Endothelial cell (in vitro differentiated cells): ENCODE results near the gene MVK. TPM values are rescaled to one million over a fixed set of nuclear protein-coding genes. Genes with fewer than 3 reads are reported as not detected.

Source experiments
- DNase-seq: peaks from one replicate; pipeline ENCODE4 v3.0.0; 2021; ENCODE audit warnings: low spot score
- H3K27ac Mint-ChIP-seq: one replicate; pipeline ENCODE4 v1.8.0; 2021; ENCODE audit warnings: mixed read lengths, inconsistent platforms; ENCODE audit not compliant: unreplicated experiment
- H3K27me3 Mint-ChIP-seq: one replicate; pipeline ENCODE4 v1.8.0; 2021; ENCODE audit warnings: mild to moderate bottlenecking, moderate library complexity, mixed read lengths, inconsistent platforms; ENCODE audit not compliant: unreplicated experiment
- H3K36me3 Mint-ChIP-seq: one replicate; pipeline ENCODE4 v1.8.0; 2021; ENCODE audit warnings: mild to moderate bottlenecking, low read depth, mixed read lengths, inconsistent platforms; ENCODE audit not compliant: unreplicated experiment
- H3K4me1 Mint-ChIP-seq: one replicate; pipeline ENCODE4 v1.8.0; 2021; ENCODE audit warnings: mild to moderate bottlenecking, mixed read lengths, inconsistent platforms; ENCODE audit not compliant: unreplicated experiment
- H3K4me3 Mint-ChIP-seq: one replicate; pipeline ENCODE4 v1.8.0; 2021; ENCODE audit warnings: mild to moderate bottlenecking, mixed read lengths, inconsistent platforms; ENCODE audit not compliant: unreplicated experiment
- H3K9me3 Mint-ChIP-seq: one replicate; pipeline ENCODE4 v1.8.0; 2021; ENCODE audit warnings: mixed read lengths, inconsistent platforms; ENCODE audit not compliant: unreplicated experiment
- total RNA-seq: library from RNA; stranded (reverse); fragmentation: NEBNext Ultra II Directional; extraction: Animal tissue kit (Norgen Biotek cat#: 25700); gene quantifications from one replicate; pipeline ENCODE4 v1.2.1, GENCODE V29; 2021; ENCODE audit not compliant: unreplicated experiment
- TF ChIP-seq, protein P1 (sequence below): fragments of 200-600 bp; sonication (generic); IDR thresholded peaks from one replicate; pipeline ENCODE4 v1.5.0; 2021; ENCODE audit warnings: antibody characterized with exemption; ENCODE audit not compliant: unreplicated experiment

Gene MVK
- total RNA-seq, 1 donor from 2014 or later: 40.7 TPM

DNA sequence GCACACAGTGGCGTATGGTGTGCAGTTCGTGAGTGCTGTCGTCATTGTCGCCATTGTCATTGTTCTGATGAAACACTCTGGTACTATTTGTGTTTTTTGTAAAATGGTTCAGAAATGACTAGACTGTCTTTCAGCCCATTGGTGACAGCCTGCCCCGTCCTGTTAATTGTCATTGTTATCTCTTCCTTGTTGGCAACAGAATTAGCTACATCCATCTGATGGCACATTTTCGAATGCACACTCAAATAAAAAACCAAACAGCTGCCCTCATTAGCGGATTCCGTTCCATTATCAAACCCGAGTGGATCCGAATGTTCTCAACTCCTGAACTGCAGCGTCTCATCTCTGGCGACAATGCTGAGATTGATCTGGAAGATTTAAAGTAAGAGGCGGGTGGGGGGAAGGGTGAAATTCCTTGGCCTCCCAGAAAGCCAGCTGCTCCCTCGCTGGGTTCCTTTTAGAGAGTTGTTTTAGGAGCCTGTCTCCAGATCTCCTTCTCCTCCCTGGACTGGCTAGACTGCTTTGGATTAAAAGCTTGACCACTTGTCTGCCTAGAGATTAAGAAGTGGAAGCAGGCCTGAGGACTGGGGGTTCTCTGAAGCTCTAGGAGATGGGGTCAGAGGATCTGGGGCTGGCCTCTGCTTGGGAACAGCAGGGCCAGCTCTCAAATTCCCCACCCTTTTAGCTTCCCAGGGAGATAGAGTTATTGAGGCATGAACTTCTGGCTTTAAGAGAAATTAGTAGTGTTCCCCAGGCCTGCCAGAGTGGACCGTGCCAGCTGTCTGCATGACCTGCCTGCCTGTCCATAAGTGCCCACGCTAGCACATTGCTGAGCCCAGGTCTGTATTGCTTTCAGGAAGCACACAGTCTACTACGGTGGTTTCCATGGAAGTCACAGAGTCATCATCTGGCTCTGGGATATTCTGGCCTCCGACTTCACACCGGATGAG lies 43.6 kb upstream of the MVK start:
- H3K4me1 Mint-ChIP-seq: no peaks in the 10 kb centered on the region
- no peaks in the 10 kb centered on the region for H3K9me3 Mint-ChIP-seq
- no peak for DNase-seq
- H3K27me3 Mint-ChIP-seq: peaks cover 9% of the 10 kb centered on the region
- peak overlapping the region; percentile 32 for H3K4me3 Mint-ChIP-seq
- H3K27ac Mint-ChIP-seq: no peak overlapping the region
- peaks cover 46% of the 10 kb centered on the region for H3K36me3 Mint-ChIP-seq
- TF ChIP-seq, protein P1, sequence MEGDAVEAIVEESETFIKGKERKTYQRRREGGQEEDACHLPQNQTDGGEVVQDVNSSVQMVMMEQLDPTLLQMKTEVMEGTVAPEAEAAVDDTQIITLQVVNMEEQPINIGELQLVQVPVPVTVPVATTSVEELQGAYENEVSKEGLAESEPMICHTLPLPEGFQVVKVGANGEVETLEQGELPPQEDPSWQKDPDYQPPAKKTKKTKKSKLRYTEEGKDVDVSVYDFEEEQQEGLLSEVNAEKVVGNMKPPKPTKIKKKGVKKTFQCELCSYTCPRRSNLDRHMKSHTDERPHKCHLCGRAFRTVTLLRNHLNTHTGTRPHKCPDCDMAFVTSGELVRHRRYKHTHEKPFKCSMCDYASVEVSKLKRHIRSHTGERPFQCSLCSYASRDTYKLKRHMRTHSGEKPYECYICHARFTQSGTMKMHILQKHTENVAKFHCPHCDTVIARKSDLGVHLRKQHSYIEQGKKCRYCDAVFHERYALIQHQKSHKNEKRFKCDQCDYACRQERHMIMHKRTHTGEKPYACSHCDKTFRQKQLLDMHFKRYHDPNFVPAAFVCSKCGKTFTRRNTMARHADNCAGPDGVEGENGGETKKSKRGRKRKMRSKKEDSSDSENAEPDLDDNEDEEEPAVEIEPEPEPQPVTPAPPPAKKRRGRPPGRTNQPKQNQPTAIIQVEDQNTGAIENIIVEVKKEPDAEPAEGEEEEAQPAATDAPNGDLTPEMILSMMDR: no peak

DNA sequence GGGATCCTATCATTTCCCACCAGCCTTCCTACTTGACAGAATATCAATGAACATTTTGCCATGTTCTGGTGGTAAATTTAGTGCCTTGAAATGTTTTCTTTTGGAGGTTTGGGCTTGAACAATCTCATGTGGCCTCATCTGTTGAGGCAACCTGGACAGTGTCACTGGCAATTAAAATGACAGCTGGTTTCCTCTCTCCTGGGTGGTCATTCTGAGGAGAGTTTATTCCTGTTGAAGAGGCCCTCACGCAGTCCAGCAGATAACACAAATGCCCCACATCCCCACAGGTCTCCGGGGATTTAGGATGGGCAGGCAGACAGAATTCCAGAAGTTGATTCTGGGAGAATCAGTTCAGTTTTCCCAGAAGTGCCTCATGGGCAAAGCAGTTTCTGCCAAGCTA lies 42.2 kb upstream of the MVK start:
- Mint-ChIP-seq H3K27me3 (peaks cover 9% of the 10 kb centered on the region), H3K4me1 (no peaks in the 10 kb centered on the region), H3K9me3 (no peaks in the 10 kb centered on the region), H3K4me3 (no peak overlapping the region), H3K36me3 (peaks cover 45% of the 10 kb centered on the region), H3K27ac (no peak overlapping the region)
- TF ChIP-seq, protein P1: no peak
- no peak for DNase-seq

DNA sequence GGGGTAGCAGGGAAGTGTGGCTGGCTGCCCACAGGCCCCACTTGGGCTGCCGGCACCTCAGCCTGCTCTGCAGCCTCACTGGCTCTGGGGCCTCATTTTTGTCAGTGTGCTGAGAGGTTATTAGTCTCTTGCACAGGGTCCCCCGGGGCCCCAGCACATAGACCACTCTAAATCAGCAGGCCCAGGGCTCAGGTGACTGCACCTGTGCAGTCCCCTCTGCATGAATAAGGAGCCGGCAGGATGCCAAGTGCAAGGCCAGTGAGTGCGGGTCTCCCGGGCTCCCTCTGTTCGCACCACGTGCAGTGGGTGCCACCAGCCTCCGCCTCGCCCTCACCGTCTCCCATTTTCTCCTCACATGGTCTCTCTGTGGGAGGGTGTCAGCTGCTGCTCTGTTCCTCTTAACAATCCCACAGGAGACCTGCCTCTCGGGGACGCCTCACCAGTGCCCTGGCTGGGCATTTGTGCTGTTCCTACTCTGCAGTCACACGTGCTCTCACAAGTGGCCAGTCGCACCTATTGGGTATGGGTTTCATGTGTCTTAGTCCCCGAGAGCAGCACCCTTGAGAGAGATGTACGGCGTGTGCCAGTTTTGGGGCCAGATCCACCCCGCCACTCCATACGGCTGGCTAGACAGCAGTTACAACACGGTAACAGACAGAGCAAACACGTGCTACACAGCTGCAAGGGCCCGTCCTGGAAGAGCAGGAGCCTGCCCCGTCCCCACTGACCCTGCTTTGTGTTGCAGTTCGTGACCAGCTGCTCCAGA lies 40.7 kb upstream of the MVK start:
- Mint-ChIP-seq H3K9me3 (no peaks in the 10 kb centered on the region), H3K4me1 (no peaks in the 10 kb centered on the region), H3K27ac (no peak overlapping the region), H3K36me3 (peaks cover 38% of the 10 kb centered on the region), H3K27me3 (peaks cover 5% of the 10 kb centered on the region), H3K4me3 (no peak overlapping the region)
- TF ChIP-seq, protein P1: no peak
- DNase-seq: no peak

DNA sequence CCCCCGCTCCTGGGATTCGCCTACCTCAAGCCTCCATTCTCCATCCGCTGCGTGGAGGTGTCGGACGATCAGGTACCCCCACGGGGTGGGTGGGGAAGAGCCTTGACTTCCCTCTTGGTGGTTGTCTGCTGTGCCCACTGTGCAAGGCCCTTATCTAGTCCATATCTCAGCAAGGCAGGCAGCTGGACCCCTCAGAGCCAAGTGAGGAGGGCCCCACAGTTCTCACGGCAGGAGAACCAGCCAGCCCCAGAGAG lies 40.2 kb upstream of the MVK start:
- Mint-ChIP-seq H3K4me3 (no peak overlapping the region), H3K9me3 (no peaks in the 10 kb centered on the region), H3K27me3 (peaks cover 5% of the 10 kb centered on the region), H3K36me3 (peaks cover 38% of the 10 kb centered on the region), H3K27ac (no peak overlapping the region), H3K4me1 (no peaks in the 10 kb centered on the region)
- no peak for DNase-seq
- TF ChIP-seq, protein P1: no peak

DNA sequence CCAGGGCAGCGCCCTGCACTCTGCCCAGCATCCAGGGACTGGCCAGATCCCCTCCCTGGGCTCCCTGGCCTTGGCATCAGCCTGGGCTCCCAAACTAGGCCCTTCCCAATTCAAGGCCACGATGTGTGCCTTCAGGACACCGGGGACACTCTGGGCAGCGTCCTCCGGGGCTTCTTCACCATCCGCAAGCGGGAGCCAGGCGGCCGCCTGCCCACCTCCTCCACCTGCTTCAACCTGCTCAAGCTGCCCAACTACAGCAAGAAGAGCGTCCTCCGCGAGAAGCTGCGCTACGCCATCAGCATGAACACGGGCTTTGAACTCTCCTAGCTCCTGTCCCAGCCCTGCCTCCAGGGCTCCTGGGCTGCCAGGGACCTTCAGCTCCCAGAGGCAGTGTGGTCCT lies 39.1 kb upstream of the MVK start:
- no peaks in the 10 kb centered on the region for H3K4me1 Mint-ChIP-seq

More for the DNA sequence above, 39.1 kb upstream of the MVK start:
- H3K27ac Mint-ChIP-seq: no peak overlapping the region
- H3K36me3 Mint-ChIP-seq: peaks cover 37% of the 10 kb centered on the region
- TF ChIP-seq, protein P1: no peak
- no peak for DNase-seq
- H3K4me3 Mint-ChIP-seq: no peak overlapping the region
- peaks cover 5% of the 10 kb centered on the region for H3K27me3 Mint-ChIP-seq
- H3K9me3 Mint-ChIP-seq: no peaks in the 10 kb centered on the region
